HG02981 (cell line): ENCODE measurements around the gene CNOT6.
"Not testable (repeated sequence)": the region's sequence is repeated elsewhere in the genome, so short reads cannot be mapped to it uniquely, and the experiment has no call there.

Experiments used
- ATAC-seq: cut with Tn5 transposase; IDR thresholded peaks from one replicate; pipeline ENCODE4 v1.9.1; 2021; ENCODE audit warnings: mild to moderate bottlenecking, moderate library complexity; ENCODE audit not compliant: unreplicated experiment

The CNOT6 gene

DNA sequence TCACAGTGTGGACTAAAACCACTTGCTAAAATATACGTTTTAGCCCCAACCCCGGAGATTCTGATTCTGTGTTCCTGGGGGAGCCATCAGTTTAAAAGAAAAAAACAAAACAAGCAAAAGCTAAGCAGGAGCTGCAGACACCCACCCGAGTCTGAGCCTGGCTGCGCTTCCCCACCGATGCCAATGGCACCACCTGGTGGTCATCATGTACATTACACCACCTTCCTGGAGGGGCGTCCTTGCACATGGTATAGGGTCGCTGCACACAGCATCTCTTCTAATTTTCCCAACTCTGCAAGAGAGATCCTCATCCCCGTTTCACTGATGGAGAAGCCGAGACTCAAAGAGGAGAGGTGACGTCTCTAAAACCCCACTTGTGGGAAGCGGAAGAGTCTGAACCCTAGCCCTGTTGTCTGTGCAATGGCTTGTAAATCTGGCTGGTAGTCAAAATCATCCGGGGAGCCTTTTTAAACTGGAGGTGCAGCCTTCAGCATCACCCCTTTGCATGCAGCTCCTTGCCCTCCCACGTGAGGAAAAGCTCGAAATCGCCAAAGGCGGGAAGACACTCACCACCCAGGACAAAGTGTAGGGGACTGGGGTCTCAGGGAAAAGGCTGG lies 23.1 kb upstream of the CNOT6 start:
- no peak for ATAC-seq

DNA sequence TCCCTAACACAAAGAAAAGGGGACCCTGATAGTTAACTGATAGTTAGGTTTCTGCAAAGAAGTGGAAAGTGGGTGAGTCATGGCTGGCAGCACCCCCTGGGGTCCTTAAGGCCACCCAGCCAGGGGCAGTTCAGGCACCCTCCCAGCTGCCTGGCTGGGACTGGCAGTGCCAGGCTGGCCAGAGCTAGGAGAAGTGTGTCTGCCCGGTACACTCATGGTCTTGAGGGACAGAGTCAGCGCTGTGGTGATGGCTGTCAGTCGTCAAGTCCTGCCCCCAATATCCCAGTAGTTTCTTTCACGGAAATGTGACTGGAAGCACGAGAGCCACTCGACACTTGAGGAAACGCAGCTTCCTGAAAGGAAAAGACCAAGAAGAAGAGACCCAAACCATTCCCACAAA lies 22.3 kb upstream of the CNOT6 start:
- no peak for ATAC-seq

DNA sequence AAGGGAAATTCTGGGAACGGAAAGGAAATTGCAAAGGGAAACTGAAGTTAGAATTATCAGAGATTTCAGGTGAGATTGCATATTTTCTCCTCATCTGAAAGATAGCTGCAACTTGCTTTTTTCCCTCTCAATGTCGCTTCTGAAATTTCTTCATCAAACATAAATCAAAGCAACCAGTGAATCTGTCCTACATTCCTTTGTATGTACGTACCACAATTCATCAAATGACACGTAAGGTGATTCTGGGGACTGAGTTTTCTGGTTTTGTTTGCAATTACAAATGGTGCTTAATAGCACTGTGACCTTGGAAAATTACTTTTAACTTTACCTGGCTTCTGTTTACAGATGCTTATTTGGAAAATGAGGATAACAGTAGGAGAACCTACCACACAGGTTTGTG lies 21.9 kb upstream of the CNOT6 start:
- ATAC-seq: no peak

DNA sequence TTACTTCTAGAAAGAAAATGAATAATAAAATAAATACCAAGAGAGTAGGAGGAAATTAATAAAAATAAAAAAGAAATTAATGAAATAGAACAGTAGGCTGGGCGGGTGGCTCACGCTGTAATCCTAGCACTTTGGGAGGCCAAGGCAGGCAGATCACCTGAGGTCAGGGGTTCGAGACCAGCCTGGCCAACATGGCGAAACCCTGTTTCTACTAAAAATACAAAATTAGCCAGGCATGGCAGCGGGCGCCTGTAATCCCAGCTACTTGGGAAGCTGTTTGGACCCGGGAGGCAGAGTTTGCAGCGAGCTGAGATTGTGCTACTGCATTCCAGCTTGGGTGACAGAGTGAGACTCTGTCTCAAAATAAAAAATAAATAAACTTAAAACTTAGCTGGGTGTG lies 20.8 kb upstream of the CNOT6 start:
- not testable (repeated sequence) for ATAC-seq

DNA sequence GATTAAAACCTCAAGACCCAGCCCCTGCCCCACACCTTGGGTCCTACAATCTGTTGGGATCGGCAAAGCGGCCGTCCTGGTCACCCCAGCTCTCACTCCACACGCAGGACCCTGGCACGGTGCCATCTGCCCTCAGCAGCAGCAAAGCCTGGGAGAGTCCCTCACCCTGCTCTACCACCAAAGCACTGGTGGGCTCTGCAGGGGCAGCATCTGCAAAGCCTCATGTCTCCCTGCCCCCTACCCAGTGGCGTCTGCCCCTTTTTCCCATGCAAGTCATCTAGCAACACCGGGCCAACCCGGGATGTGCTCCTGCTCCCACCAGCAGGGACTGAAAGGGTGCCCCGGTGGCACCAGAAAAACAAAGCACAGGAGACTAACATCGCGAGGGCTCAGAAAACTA lies 19.6 kb upstream of the CNOT6 start:
- no peak for ATAC-seq

DNA sequence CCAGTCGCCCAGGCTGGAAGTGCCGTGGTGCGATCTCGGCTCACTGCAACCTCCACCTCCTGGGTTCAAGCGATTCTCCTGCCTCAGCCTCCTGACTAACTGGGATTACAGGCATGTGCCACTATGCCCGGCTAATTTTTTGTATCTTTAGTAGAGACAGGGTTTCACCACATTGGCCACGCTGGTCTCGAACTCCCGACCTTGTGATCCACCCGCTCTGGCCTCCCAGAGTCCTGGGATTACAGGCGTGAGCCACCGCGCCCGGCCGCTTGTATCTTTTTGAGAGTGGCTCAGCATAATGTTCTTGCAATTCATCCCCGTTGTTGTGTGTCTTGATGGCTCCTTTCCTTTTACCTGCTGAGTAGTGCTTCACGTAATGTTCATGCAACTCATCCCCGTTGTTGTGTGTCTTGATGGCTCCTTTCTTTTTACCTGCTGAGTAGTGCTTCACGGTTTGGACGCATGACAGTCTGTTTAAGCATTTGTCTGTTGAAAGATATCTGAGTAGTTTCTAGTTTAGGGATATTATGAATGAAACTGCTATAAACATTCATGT lies 18.1 kb upstream of the CNOT6 start:
- not testable (repeated sequence) for ATAC-seq

DNA sequence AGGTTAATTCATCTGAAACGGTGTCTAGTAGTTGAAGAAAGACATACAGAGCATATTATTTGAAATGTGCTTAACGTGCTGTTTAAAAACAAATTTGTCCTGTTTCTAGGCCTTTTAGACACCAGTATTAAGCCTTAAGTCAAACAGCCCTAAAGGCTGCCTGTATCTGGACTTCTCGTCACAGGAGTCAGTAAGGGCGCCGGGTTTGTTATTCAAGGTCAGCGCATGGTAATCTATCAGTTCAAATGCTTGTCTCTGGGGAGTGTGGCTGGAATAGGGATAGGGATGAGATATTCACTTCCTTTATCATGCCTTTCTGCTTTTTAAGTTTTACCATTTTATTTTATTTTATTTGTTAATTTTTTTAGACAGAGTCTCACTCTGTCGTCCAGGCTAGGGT lies 9.4 kb upstream of the CNOT6 start:
- no peak for ATAC-seq

DNA sequence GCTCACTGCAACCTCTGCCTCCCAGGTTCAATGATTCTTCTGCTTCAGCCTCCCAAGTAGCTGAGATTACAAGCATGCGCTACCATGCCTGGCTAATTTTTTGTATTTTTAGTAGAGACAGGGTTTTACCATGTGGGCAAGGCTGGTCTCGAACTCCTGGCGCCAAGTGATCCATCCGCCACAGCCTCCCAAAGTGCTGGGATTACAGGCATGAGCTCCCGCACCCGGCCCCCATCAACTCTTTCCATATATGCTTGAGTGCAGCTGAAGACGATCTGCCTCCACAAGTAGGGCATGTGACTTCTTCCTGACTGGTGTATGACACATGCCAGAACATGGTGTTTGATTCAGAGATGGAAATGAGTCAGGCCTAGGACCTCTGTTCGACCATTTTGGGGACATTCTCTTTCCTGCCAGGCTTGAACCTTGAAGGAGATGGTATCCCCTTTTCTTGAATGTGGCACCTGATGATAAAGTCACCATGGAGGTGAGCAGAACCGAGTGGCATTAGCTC lies 7.5 kb upstream of the CNOT6 start:
- no peak for ATAC-seq

DNA sequence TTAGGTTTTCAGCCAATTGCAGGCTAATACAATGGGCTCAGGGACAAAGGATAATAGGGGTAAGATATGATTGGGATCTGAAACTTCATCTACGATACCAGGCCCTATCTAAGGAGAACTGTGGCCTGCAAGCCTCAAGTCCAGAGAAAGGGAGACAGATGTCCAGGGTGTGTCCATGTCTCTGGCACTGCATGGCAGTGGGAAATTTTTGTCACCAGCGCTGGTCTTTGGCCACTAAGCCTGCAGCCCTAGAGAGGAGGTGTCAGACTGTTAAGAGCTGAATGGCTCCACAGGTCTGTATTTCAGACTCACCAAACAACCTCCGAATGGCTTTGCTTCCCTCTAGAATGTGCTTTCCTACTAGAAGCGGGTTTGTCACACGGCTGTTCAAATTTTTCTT lies 6.6 kb upstream of the CNOT6 start:
- no peak for ATAC-seq

DNA sequence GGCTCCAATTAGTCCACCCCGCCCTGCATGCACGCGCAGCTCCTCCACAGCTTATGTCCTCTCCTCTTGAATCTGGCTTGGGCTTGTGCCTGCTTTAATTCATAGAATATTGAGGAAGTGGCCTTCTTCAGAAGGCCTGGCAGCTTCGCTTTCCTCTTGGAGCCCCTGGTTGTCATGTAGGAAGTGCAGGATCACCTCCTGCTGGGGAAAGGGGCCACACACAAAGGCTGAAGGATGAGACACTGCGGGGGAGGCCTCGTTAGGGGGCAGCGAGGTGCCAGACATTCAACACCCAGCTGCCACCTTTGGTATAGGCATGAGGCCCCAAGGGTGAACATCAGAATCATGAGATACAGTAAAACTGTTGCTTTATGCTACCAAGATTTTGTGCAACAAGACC lies 2.7 kb upstream of the CNOT6 start:
- no peak for ATAC-seq

DNA sequence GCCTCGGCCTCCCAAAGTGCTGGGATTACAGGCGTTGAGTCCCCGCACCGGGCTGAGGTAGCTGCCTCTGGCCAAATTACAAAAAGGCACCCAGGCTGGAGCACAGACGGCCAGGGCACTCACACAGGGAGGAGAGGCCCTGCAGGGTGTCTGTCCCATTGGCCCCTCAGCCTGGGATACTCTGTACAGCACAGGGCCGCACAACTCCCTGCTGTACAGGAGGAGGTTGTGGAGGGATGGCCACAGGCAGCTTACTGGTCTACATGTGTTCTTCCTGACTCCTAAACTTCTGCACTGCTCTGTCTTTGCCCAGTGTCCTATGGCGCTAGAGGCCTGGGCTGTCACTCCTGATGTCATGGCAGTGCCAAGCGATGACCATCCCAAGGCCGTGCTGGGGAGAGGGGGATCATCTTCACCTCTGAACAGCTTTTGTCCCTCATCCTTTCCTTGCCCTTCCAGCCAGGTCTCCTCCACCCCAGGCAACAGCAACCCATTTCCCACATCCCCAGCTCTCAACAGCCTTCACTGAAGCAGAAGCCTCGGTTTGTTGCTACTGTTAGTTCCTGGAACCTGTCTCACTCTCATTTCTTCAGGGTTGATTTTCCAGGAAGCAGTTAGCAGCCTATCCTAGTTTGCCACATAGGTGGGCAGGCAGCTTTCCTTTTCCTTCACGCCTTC lies 1.8 kb upstream of the CNOT6 start:
- no peak for ATAC-seq

DNA sequence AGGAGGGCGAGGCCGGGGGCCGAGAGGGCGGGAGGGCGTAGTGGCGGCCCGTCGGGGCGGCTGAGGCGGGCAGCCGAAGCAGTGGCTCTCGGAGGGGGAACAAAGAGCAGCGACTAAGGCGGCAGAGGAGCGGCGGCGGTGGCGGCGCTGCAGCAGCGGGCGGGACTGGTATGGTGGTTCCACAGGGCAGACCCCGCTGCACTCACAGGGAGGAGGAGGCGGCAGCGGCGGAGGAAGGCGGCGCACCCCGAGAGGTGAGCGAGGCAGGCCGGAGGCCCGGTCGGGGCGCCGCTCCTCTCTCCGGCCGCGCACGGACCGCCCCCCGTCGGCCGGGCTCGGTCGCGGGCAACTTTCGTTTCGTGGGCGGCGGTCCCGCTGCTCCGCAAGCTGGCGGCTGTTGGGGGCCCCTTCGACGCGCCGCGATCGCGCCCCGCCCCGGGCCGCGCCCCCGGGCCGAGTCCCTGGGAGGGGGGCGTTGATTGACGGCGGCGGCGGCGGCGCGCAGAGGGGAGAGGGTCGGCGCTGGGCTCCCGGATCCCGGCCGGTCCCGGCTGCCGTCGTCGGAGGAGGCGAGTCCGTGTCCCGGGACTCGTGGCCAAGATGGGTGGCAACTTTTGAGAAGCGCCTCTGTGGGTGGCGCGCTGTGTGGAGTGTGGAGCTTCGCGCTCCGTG lies 467 bp downstream of the CNOT6 start:
- ATAC-seq: peak; percentile 31

DNA sequence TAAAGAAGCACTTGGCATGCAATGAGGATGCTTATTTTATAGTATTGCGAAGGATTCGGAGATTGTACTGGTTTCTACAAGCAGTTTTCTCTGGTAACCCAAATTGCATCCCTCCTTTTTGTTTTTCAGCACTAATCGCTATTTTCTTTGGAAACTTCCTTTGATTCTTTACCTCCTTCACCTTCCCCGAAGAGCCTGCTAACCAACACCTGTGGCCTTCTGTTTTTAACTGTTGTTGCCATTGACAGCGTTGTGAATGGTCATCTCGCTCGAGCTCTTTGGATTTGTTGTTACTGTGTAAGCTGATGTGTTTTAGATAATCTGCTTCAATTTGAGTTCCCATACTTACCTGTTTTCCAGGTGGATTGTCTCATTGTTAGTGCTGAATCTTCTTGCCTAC lies 1.1 kb downstream of the CNOT6 start:
- no peak for ATAC-seq

DNA sequence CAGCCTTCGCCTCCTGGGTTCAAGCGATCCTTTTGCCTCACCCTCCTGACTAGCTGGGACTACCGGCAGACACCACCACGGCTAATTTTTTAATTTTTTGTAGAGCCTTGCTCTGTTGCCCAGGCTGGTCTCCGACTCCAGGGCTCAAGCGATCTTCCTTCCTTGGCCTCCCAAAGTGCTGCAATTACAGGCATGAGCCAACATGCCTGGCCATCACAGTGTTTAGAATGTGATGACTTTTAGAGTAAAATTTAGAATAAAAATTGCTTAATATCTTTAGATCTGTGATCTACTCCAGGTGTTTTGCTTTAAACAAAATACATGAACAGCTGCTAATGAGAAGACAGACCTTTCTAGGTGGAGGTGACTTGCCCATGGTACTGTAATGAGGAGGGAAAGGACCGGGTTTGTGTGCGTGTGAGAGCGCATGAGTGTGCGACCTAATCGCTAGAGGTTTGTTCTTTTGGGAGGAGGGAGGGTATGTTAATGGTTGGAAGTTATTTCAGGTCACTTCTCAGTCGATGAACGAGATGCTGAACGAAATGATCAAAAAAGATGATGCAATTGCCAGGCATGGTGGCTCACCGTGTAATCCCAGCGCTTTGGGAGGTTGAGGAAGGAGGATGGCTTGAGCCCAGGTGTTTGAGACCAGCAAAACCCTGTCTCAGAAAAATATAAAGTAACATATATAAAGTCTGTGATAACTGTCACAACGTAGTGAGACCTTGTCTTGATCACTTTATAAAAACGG lies 2.0 kb downstream of the CNOT6 start:
- no peak for ATAC-seq

DNA sequence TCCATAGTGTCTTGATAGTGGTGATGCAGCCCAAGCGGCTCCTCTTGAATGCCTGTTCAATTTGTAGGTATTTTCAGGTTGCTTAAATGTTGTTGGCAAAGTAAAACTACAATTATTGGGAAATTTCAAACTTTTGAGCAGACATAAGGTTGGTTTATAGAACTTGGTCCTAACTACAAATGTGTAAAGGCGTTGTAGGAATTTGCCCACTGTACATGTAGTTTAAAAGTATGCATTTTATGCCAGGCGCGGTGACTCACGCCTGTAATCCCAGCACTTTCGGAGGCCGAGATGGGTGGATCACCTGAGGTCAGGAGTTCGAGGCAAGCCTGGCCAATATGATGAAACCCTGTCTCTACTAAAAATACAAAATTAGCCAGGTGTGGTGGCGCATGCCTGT lies 2.6 kb downstream of the CNOT6 start:
- not testable (repeated sequence) for ATAC-seq

DNA sequence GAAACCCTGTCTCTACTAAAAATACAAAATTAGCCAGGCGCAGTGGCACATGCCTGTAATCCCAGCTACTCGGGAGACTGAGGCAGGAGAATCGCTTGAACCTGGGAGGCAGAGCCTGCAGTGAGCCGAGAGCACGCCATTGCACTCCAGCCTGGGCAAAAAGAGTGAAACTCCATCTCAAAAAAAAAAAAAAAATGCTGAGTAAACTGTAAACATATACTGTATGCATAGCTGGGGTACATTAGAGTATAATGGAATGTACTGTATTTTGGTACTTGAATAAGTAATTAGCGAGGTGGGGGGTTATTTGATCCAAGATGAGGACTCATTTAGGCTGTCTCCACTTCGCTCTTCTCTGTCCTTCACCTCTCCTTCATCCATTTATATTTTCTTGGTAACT lies 3.7 kb downstream of the CNOT6 start:
- ATAC-seq: not testable (repeated sequence)

DNA sequence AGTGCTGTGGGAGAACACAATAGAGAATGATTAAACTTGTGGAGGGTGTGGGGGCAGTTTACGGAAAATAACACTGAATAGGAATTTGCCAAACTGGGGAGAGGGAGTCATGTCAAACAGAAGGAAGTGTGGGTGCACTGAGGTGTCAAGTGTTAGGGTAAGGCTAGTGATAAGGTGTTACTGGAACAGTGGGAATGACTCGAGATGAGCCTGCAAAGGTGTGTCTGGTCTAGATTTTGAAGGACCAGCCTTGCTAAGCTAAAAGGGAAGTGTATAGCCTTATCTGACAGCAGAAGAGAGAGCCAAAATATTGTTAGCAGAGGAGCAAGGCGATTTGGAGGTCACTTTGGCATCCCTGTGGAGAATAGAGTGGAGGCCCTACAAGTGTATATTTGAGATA lies 4.2 kb downstream of the CNOT6 start:
- ATAC-seq: no peak

DNA sequence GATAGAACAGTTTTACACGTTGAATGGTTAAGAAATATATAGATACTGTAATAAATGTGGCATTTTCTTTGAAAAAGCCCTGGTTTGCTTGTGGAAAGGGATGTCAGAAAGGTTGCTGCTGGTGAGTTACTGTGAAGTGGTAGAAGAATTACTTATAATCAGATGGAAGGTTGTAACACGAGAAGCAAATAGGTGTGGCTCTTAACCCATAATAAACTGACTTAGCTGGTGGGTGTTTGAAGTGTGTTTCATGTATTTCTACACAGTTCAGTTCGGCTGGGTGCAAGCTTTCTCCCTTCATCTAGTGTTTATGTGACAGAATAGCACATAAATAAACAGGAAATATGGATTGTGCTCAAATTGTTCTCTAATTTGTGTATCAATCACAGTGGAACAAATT lies 5.5 kb downstream of the CNOT6 start:
- ATAC-seq: no peak

DNA sequence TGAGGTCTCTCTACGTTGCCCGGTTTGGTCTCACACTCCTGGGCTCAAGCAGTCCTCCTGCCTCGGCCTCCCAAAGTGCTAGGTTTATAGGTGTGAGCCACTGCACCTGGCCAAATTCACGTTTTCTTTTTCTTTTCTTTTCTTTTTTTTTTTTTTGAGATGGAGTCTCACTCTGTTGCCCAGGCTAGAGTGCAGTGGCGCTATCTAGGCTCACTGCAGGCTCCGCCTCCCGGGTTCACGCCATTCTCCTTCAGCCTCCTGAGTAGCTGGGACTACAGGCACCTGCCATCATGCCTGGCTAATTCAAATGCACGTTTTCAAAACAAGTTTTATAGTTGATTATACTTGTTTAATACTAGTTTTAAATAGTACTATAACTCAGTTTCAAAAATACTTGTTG lies 6.1 kb downstream of the CNOT6 start:
- not testable (repeated sequence) for ATAC-seq

DNA sequence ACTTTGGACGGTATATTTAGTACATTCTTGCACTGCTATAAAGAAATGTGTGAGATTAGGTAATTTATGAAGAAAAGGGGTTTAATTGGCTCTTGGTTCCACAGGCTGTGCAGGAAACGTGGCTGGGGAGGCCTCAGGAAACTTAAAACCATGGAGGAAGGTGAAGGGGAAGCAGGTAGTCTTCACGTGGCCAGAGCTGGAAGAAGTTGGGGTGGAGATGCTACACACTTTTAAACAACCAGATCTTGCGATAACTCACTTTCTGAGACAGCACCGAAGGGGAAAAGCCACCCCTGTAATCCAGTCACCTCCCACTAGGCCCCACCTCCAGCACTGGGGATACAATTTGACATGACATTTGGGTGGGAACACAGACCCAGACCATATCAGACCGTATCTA lies 13.5 kb downstream of the CNOT6 start:
- ATAC-seq: no peak

DNA sequence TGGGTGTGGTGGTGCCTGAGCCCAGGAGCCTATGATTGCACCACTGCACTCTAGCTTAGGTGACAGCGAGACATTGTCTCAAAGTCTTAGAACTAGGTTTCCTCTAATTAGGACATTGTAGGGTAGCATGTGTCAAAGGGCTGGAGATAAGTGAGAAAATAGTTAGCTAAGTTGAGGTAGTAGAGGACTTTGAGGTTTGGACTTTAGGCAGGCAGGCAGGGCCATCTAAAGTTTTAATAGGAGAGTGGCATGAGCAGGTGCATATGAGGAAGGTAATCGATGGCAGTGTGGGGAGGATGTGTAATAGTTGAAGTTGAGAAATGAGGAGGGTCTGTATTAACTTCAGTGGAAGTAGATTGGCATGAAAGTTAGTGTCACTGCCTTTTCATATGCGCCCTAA lies 21.1 kb downstream of the CNOT6 start:
- ATAC-seq: no peak
